ENCODE data around the gene ATXN7L1.

DNA sequence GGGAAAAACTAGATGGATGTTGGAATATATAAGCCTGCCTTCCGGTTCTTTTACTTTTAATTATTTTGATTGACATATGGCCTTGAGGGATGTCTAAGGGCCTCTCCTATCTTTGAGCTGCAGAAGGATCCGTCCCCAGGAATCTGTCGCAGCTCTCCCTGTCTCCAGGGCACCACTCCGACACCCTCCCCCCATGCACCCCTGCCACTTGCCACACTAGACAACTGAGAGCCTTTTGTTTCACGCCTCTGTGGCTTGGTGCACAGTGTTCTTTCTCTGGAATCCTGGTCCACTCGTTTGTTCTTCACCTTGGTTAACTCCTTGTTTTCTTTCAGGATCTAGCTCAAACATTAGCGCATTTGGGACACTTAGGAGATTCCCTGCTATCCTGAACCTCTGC lies 171.0 kb downstream of the ATXN7L1 start:
- TF ChIP-seq EP300 (IDR thresholded peaks at IDR 0.05) (no peak), CTCF (IDR thresholded peaks at IDR 0.05) (no peak)

All from gastroesophageal sphincter (tissue), 3 donors.